BJ (cell line): ENCODE results near the gene DNAI7. TPM values are rescaled to one million over a fixed set of nuclear protein-coding genes. Genes with fewer than 3 reads are reported as not detected.
A peak's percentile ranks its signal among the peaks of the same experiment; 100 is the strongest.

Source experiments
- CTCF ChIA-PET: fragments of 350-600 bp; formaldehyde crosslinking; extraction: SDS; loops from one replicate; lab custom pipeline; 2021; ENCODE audit warnings: antibody characterized with exemption, inconsistent platforms; lab: Yijun Ruan, JAX
- POLR2A ChIA-PET: fragments of 300-600 bp; sonication (Branson Sonifier 250); formaldehyde crosslinking; extraction: SDS; loops from one replicate; lab custom pipeline; 2021; ENCODE audit warnings: antibody characterized with exemption; lab: Charles Lee
- DNase-seq: peaks from one replicate; pipeline ENCODE4 v3.0.0-alpha.2; 2011; ENCODE audit warnings: low read depth
- H3K27me3 ChIP-seq: 2 replicates; pipeline ENCODE4 v1.6.0; 2011; ENCODE audit warnings: low read length; ENCODE audit not compliant: control insufficient read depth, insufficient read depth
- H3K36me3 ChIP-seq: 2 replicates; pipeline ENCODE4 v1.5.1; 2011; ENCODE audit warnings: low read length; ENCODE audit not compliant: control insufficient read depth, insufficient read depth
- H3K4me3 ChIP-seq: 2 replicates; pipeline ENCODE4 v1.5.1; 2011; ENCODE audit warnings: low read depth, mild to moderate bottlenecking, control low read depth, low read length
- CTCF ChIP-seq: IDR thresholded peaks from 2 replicates; pipeline ENCODE4 v1.5.1; 2011; ENCODE audit warnings: low read depth, mild to moderate bottlenecking, control low read depth, inconsistent platforms, low read length, moderate library complexity; ENCODE audit not compliant: insufficient read depth
- polyA plus RNA-seq: library from polyadenylated mRNA; depleted of rRNA; stranded (reverse); fragments of >200 nt; gene quantifications from 2 replicates; pipeline ENCODE4 v1.2.3, GENCODE V29; 2011

DNAI7 gene
- polyA plus RNA-seq, 1 experiment = 0.11 TPM

- POLR2A ChIA-PET = no interaction called here
- peak; percentile 11 for DNase-seq
- CTCF ChIA-PET = interaction anchor here (0.6 to 3.7 kb wide), 11 partner anchors 10 to 967 kb away, joined by 3 to 20 read pairs (median 4); no protein-coding TSS in a partner anchor
- Histone ChIP-seq H3K27me3 (no peaks in the 10 kb centered on the region), H3K36me3 (no peaks in the 10 kb centered on the region), H3K4me3 (no peak overlapping the region)
- TF ChIP-seq CTCF = peak; percentile 67
Observed at GRCh38 chr12:25155022-25155576, 39.9 kb downstream of the DNAI7 start.

- no peak for DNase-seq
- Histone ChIP-seq H3K27me3 (no peaks in the 10 kb centered on the region), H3K4me3 (no peak overlapping the region), H3K36me3 (no peaks in the 10 kb centered on the region)
- CTCF ChIA-PET = interaction anchor here (0.9 to 1.4 kb wide), 4 partner anchors 22 to 161 kb away, joined by 3 to 4 read pairs (median 3); no protein-coding TSS in a partner anchor
- TF ChIP-seq CTCF = no peak
- POLR2A ChIA-PET = no interaction called here
Observed at GRCh38 chr12:25152055-25152454, 42.9 kb downstream of the DNAI7 start.

DNA sequence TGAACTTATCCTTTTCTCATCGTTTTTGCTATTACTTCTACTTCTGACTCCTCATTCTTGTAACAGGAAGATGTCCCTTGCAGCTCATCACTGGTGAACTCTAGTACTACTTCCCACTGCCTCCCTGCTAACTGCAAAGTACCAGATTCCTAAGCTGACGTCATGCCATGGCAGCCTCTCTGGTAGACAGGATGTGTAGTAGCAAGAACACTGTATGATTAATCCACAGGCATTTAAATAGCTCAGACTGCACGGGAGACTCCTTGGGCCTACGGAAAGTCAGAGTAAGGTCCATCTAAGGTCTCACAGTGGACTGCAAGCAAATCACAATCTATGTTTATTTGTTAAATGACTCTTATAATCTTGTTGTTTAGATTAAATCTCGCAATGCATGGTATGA is 43.5 kb downstream of the DNAI7 start:
- no peaks in the 10 kb centered on the region for H3K36me3 ChIP-seq
- ChIA-PET POLR2A (no interaction called here), CTCF (interaction anchor here (0.9 to 1.4 kb wide), 3 partner anchors 22 to 160 kb away, joined by 3 to 4 read pairs (median 3); no protein-coding TSS in a partner anchor)
- TF ChIP-seq CTCF = no peak
- no peak overlapping the region for H3K4me3 ChIP-seq
- H3K27me3 ChIP-seq = no peaks in the 10 kb centered on the region
- peak; percentile 83 for DNase-seq

GRCh38 chr12:25146686-25147085 is 48.3 kb downstream of the DNAI7 start:
- Histone ChIP-seq H3K27me3 (no peaks in the 10 kb centered on the region), H3K36me3 (no peaks in the 10 kb centered on the region), H3K4me3 (no peak overlapping the region)
- POLR2A ChIA-PET = no interaction called here
- TF ChIP-seq CTCF = no peak
- CTCF ChIA-PET = no interaction called here
- no peak for DNase-seq

DNA sequence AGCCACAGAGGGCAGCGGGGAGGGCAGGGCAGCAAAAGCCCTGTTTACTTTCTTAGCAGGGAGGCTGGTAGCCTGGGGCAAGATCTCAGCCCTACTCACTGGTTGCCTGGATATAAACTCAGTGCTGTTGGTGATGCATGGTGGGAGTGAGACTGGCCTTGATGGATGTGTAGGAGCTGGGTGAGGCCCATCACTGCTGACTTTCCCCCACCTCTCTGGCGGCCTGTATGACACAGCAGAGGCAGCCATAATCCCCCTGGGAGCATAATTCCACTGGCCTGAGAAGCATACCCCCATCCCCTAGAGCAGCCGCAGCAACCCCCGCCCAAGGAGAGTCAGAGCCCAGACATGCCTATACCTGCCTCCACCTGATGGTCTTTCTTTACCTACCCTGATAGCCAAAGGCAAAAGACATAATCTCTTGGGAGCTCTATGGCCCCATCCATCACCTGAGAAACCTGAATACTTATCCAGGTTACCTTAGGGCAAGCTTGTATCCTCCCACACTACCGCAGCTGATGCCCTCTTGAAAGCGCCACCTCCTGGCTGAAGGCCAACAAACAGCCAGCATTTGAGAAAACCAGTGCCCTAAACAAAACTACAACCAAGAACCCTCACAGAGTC is 59.3 kb downstream of the DNAI7 start:
- POLR2A ChIA-PET = no interaction called here
- TF ChIP-seq CTCF = no peak
- no peak overlapping the region for H3K4me3 ChIP-seq
- DNase-seq = no peak
- no peaks in the 10 kb centered on the region for H3K36me3 ChIP-seq
- CTCF ChIA-PET = interaction anchor here (1.4 kb wide), 1 partner anchor 13 kb away, joined by 5 read pairs; no protein-coding TSS in a partner anchor
- peaks cover 2% of the 10 kb centered on the region; the same call in 1 of the 2 replicates for H3K27me3 ChIP-seq
